Keratinocyte (primary cell): ENCODE measurements around the gene DMXL1.

ENCODE experiments used
- EZH2 ChIP-seq: IDR thresholded peaks from one replicate; pipeline ENCODE4 v1.6.1; 2012; ENCODE audit warnings: inconsistent platforms, mild to moderate bottlenecking, low read length, moderate library complexity
- TF ChIP-seq, protein P1 (sequence below), 3 experiments: IDR thresholded peaks in 1 of 3; conservative IDR thresholded peaks in 1 of 3; optimal IDR thresholded peaks in 1 of 3; 2 replicates in 2 of 3; 3 replicates in 1 of 3; pipeline versions ENCODE3 to v1.5.1; 2011; ENCODE audit warnings: low read length in 3 of 3, mild to moderate bottlenecking in 3 of 3, moderate library complexity in 2 of 3, control low read depth in 1 of 3, inconsistent platforms in 1 of 3; ENCODE audit not compliant: insufficient read depth in 2 of 3; ENCODE audit errors: extremely low read depth in 1 of 3

- TF ChIP-seq, protein P1, sequence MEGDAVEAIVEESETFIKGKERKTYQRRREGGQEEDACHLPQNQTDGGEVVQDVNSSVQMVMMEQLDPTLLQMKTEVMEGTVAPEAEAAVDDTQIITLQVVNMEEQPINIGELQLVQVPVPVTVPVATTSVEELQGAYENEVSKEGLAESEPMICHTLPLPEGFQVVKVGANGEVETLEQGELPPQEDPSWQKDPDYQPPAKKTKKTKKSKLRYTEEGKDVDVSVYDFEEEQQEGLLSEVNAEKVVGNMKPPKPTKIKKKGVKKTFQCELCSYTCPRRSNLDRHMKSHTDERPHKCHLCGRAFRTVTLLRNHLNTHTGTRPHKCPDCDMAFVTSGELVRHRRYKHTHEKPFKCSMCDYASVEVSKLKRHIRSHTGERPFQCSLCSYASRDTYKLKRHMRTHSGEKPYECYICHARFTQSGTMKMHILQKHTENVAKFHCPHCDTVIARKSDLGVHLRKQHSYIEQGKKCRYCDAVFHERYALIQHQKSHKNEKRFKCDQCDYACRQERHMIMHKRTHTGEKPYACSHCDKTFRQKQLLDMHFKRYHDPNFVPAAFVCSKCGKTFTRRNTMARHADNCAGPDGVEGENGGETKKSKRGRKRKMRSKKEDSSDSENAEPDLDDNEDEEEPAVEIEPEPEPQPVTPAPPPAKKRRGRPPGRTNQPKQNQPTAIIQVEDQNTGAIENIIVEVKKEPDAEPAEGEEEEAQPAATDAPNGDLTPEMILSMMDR (optimal IDR thresholded peaks at IDR 0.05 in 1 of 3, IDR thresholded peaks at IDR 0.05 in 1 of 3, conservative IDR thresholded peaks at IDR 0.05 in 1 of 3; ENCODE audit: extremely low read depth in 1 of 3, insufficient read depth in 2 of 3, low read length in 3 of 3) = no peak
- TF ChIP-seq EZH2 = no peak
These were observed 146.3 kb downstream of the DMXL1 start for GRCh38 chr5:119217183-119217582.
